Measurements from ENCODE around the gene DDX55.

The DDX55 gene

DNA sequence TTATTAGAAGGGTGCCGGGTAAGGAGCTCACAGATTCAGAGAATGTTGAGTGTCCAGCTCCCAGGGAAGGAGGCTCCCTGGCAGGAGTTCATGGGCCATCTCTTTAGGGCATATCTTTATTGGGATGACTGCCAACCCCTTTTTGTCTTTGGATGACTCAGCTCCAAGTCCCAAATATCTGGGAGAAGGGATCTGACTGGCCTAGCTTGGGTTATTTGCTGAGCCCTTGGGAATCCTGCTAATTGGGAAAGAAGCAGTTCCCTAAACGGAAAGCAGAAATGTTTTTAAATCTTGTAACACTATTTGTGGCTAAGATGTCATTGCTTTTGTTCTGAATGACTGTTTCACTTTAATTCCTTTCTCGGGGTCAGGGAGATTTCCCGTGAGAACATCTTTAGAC, 12.6 kb downstream of the DDX55 start:
- DNase-seq, result no peak

DNA sequence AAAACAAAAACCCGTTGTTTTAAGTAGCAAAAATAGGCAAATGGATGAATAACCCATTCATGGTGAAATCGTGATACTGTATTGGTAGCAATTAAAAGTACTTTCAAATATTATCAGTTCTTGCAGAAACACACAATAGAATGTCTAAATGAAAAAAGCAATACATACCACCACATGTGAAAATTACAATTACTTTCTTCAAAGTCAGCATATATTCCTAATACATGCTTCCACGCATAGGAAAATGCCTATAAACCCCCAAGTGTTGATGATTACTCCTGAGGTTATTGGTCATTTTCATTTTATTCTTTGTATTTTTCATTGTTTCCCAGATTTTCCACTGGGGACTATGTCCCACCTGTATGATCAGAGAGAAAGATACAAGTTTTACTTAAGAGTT, 15.2 kb downstream of the DDX55 start:
- no peak for DNase-seq

DNA sequence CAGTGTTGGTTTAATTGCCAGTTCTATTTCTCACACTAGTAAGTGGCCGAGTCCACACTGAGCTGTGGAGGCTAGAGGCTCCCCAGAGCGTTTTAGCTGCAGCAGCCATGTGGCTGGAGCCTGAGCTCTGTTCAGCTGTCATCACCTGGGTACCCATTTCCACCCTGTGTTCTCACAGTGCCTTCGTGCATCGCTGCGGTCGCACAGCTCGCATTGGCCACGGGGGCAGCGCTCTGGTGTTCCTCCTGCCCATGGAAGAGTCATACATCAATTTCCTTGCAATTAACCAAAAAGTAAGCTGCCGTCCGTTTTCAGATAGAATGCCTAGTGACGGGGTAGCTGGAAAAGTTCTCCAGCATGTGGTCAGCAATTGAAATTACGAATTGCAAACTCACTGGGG, 15.7 kb downstream of the DDX55 start:
- no peak for DNase-seq

DNA sequence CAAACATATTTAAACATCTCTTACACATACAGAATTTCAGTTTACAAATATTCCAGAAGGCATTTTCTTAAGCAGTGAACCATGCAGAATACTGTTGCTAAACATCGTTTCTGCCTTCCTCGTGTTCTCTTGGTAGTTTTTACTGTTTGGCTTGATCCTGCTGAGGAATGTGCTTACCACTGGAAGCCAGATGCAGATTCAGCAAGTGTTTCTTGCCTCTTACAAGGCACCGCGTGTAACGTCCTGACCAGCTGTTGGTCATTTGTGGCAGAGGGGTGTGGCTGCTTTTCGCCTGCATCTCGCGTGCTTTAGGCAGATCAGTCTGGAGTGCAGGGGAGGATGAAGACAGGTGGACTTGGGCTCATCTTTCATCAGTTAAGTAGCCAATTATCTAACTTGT, 19.2 kb downstream of the DDX55 start:
- DNase-seq, result no peak

DNA sequence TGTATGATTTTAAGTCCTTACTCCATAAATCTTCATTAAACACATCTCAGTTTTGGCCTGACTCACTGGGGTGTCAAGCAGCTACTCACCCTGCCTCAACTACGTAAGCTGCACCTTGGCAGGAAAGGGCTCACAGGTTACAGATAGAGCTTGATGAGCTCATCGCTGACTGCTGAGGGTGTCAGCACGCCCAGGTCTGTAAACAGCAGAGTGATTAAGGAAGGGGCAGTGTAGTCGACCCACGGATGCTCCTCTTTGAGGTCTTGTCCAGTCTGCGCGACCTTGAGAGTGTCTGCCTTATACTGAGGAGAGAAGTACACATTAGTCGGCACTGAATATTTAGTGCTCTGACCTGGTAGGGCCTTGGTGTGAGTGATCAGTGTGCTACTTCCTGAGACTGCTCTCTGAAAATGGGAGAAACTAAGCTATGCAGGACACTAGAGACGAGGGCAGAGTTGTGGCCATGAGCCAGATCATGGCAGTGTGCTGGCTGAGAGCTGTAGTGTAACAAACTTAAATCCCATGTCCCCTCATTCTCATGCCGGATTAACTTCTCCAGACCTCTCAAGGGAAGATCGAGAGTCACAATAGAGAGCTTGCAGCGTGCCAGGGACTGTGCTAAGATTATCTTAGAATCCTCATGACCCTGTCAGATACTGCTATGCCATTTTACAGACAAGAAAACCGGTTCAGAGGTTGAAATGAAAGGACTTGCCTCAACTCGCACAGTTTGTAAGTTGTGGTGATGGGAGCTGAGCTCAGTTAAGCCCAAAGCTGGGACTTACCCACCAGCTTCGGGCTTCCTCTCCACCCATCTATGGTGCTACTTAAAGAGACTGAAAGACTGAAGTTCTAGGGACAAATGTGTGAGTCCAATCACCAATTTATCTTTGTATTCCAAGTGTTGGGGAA, 20.0 kb downstream of the DDX55 start:
- DNase-seq, result no peak

DNA sequence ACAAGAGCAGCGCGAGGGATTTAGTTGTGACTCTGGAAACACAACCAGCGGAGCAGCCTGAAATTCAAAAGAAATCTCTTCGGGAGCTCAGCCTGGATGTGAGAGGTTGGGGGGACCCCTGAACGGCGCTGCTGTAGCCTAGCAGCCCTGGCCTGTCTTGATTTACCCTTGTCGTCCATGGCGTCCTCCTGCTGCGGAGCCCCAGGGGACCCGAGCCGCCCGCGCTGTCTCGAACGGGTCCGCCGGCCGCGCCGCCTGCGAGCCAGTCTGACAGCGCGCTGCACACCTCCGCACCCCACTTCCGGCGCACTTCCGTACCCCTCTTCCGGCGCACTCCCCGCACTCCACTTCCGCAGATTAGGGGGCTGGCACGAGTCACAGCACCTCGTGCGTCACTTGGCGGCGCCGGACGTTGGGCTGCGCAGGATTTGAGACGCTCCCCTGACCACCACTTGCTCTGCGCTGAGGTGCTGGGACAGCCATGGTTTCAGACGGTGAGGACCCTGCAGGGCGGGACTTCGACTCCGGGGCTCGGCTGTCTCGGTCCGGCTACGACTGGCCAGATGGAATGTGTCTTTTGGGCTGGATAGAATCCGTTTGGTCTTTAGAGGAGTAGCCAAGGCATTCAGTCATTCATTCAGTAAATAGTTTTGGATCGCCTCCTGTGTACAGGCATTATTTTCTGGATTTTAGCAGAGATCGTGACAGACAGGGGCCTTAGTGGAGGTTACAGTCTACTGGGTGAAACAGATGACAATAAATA, 31.7 kb downstream of the DDX55 start, which contains the start of the genes EIF2B1 and GTF2H3:
EIF2B1 (minus strand) TSS at position 308 of the 763 bp plus-strand sequence; CDS start at position 179, 129 bp downstream.
GTF2H3 (plus strand) TSS at position 451 of the 763 bp plus-strand sequence; CDS start at position 482, 31 bp downstream.
- peak; percentile 99 for DNase-seq

DNA sequence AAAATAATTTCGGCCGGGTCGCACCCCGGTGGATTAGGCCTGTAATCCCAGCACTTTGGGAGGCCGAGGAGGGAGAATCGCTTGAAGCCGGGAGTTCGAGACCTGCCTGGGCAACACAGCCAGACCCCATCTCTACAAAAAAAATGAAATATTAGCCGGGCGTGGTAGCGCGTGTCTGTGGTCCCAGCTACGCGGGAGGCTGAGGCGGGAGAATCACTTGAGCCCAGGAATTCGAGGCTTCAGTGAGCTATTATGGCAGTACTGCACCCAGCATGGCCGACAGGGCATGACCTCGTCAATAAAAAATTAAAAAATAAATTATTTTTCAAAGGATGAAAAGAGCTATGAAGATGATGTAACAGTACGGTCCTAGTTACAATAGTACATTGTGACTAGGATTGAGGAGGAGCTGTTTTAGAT, 32.3 kb downstream of the DDX55 start:
- no peak for DNase-seq

DNA sequence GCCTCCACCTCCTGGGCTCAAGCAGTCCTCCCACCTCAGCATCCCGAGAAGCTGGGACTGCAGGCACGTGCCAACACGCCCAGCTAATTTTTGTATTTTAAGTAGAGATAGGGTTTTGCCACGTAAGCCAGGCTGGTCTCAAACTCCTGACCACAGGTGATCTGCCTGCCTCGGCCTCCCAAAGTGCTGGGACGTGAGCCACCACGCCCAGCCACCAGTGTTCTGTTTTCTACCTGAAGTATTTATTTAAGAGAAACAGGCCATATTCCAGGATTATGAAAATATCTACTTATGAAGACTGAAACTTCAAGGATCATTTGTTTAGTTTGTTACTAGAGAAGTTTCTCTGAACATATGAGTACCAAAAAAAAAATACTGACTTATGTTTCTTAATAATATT, 42.0 kb downstream of the DDX55 start:
- DNase-seq, result no peak

DNA sequence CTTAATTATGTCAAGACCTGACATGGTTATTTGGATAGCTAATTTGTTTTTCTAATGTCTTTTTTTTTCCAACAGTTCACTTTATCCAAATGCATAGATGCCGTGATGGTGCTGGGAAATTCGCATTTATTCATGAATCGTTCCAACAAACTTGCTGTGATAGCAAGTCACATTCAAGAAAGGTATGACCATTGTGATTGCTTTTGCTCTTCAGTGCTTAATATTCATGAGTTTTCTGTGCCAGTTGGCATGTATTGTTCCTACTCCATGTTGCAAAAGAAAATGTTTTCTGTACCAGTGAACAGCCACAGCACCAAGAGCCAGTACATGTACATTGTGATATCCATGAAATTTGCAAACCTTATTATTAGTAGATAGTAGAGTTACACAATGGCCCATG, 43.5 kb downstream of the DDX55 start:
- no peak for DNase-seq

DNA sequence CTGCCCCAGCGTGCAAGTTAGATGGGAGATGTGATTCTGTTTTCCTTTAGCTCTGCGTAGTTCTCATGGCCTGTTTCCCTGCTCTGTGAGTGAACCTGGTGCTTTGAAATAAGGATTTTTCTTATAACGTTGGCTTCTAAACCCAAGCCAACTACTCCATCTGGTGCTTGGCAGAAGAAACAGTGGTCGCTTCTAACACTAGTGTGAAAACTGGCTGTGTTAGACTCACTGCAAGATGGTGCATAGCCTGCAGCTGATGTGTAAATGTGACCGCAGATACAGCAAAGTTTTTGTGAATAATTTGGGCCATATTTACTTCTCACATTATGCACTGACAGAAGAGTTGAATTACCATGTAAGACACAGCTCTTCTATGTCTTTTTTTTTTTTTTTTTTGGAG, 44.0 kb downstream of the DDX55 start:
- no peak for DNase-seq

DNA sequence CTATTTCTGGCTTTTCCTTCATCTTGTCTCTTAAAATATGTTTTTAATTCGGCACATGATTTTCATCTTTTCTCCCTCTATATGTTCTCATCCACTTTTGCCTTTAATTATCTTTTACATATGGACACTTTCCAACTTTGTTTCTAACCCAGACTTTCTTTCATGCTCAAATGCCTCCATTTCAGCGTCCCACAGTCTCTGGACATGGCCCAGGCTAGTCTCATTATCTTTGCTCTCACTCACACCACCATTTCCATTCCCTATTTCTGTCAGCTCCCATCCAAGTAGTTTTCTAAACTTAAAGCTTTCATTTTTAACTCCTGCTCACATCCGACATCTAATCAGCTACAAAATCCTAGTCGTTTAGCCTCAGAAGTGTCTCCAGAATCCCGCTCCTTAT, 46.5 kb downstream of the DDX55 start:
- DNase-seq, result no peak

DNA sequence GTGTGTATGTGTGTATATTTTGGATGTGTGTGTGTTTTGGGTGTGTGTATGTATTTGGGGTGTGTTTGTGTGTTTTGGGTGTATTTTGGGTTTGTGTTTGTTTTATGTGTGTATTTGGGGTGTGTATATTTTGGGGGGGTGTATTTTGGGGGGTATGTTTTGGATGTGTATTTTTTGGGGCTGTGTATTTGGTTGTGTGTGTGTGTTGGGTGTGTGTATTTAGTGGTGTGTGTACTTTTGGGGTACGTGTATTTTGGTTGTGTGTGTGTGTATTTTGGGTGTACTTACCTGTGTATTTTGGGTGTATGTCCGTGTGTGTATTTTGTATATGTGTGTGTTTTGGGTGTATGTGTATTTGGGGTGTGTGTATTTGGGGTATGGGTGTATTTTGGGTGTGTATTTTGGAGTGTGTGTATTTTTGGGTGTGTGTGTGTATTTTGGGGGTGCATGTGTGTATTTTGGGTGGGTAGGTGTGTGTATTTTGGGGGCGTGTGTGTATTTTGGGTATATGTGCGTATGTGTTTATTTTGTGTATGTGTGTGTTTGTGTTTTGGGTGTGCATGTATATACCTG, 52.3 kb downstream of the DDX55 start:
- DNase-seq, result no peak

DNA sequence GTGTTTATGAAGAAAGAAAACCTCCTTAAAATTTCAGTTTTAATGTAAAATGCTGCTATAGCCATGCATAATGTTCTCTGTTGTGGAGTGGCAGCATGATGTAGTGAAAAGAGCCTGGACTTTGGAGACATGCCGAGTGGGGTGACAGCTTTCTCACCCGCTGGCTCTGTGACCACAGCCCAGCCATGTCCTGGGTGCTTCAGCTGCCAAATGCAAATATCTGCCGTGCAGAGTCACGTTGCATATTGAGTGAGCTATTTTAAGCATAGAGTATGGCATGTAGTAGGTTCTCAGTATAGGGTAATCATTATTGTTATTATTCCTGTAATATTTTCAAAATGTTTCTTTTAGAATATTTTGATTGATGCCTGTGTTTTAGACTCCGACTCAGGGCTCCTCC, 53.5 kb downstream of the DDX55 start:
- DNase-seq, result no peak

DNA sequence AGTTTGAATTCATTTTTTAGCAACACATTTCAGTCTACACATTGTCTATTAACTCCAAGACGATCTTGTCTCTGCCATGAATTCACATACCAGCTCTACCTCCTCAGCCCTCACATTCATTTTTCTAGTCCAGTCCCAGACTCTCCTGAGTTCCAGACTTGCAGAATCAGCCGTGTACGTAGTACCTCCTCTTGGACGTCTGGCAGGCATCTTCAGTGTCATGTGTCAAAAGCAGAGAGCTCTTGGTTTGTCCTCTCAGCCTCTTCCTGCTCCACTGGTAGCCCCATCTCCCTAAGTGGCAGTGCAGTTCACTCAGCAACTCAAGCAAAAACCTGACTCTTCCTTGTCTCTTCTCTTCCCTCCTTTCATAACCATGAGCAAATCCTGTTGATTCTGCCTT, 54.5 kb downstream of the DDX55 start:
- DNase-seq, result no peak

DNA sequence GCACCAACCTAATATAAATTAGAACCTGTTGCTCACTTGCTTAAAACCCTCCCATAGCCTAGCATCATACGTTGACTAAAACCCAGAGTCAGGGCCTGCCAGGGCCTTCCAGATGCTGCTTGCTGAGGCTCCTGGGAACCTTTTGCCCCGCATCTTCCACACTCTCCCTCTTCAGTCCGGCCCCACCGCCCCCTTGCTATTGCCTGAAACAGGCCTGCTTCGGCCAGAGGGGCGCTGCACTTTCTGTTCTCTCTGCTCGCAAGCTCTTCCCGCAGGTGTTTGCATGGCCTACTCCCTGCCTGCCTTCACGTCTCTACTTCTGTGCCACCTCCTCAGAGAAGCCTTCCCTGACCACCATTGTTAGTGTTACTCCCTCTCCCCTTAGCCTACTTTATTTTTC, 55.3 kb downstream of the DDX55 start:
- no peak for DNase-seq

DNA sequence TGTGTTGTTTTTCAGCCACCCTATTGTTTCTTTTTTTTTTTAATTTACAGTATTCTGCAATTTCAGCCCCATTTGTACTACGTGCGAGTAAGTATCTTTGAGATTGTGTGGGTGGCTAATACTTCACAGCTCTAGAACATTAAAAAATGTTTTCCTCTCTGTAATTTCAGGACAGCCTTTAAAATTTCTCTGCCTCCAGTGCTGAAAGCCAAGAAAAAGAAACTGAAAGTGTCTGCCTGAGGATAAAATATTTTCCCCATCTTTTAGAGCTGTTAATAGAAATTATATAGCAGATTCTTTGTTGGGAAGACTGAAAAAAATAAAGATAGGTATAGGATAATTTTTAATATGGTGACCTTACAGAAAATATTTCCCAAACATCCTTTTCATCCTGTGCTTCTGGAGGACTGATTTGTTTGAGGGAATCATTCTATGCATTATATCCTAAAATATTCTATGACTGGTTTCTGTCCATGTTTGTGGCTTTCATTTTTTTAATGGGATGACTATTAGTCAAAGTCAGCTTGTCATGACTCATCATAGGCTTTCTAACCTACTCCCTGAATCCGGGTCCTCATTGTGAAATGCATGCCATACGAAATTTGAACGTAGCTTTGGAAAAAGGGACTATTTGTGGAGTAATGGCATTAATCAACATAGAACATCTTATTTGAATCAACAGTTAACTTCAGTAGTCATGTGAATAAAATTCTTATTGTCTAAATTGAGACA, 58.3 kb downstream of the DDX55 start:
- no peak for DNase-seq

DNA sequence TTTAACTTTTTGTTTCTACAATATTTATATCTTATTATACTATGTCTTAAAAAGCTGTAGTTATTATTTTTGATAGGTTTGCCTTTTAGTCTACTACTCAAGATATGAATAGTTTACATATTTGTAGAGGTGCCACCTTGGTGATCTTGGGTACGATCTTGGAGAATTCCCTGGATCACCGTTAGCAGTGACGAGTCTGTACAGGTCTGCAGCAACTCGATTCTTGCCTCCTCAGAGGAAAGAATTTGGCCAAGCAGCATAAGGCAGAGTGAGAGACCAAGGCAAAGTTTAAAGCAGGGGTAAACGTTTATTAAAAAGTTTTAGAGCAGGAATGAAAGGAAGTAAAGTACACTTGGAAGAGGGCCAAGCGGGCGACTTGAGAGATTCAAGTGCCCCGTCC, 65.9 kb downstream of the DDX55 start:
- DNase-seq, result no peak

All from NCI-H774 (cell line).